Colon (tissue), 2 donors: ENCODE measurements around the gene TNIP3.

Source experiments
- FAIRE-seq: peaks from 2 replicates; lab custom pipeline; 2012; peaks lifted over from hg19 to GRCh38; lab: Jason Lieb, UNC
- donor health status: control.
- donor health status: control.

The TNIP3 gene

GRCh38 chr4:121138039-121138825, 25.9 kb downstream of the TNIP3 start:
- no peak for FAIRE-seq

- no peak for FAIRE-seq
Measured at GRCh38 chr4:121130326-121130660, 33.8 kb downstream of the TNIP3 start.

- FAIRE-seq: no peak
Measured at GRCh38 chr4:121129606-121130325, 34.4 kb downstream of the TNIP3 start.

- no peak for FAIRE-seq
Measured at GRCh38 chr4:121127100-121127499, 37.0 kb downstream of the TNIP3 start.

- FAIRE-seq: no peak
Measured at GRCh38 chr4:121126449-121127006, 37.6 kb downstream of the TNIP3 start.

GRCh38 chr4:121125498-121125885, 38.6 kb downstream of the TNIP3 start:
- FAIRE-seq: no peak

GRCh38 chr4:121122661-121123060, 41.5 kb downstream of the TNIP3 start:
- no peak for FAIRE-seq

- peak; percentile 10 for FAIRE-seq
Measured at GRCh38 chr4:121119715-121120114, 44.4 kb downstream of the TNIP3 start.

GRCh38 chr4:121118344-121118743, 45.8 kb downstream of the TNIP3 start:
- no peak for FAIRE-seq

GRCh38 chr4:121114756-121115155, 49.4 kb downstream of the TNIP3 start:
- peak; percentile 51 for FAIRE-seq

GRCh38 chr4:121112530-121112929, 51.6 kb downstream of the TNIP3 start:
- no peak for FAIRE-seq

- FAIRE-seq: no peak
Measured at GRCh38 chr4:121108557-121108956, 55.6 kb downstream of the TNIP3 start.

- no peak for FAIRE-seq
Measured at GRCh38 chr4:121107507-121107906, 56.6 kb downstream of the TNIP3 start.

GRCh38 chr4:121100093-121100775, 63.9 kb downstream of the TNIP3 start:
- FAIRE-seq: no peak

- no peak for FAIRE-seq
Measured at GRCh38 chr4:121098266-121098665, 65.9 kb downstream of the TNIP3 start.

- FAIRE-seq: peak; percentile 88
Measured at GRCh38 chr4:121096629-121097028, 67.5 kb downstream of the TNIP3 start.

- peak; percentile 31 for FAIRE-seq
Measured at GRCh38 chr4:121096191-121096590, 67.9 kb downstream of the TNIP3 start.

GRCh38 chr4:121094297-121094966, 69.7 kb downstream of the TNIP3 start:
- no peak for FAIRE-seq

- FAIRE-seq: no peak
Measured at GRCh38 chr4:121093261-121093660, 70.9 kb downstream of the TNIP3 start.

- no peak for FAIRE-seq
Measured at GRCh38 chr4:121091941-121092340, 72.2 kb downstream of the TNIP3 start.

- FAIRE-seq: peak; percentile 5
Measured at GRCh38 chr4:121088867-121089266, 75.3 kb downstream of the TNIP3 start.
